ENCODE data around the gene SUSD4.

The SUSD4 gene

DNA sequence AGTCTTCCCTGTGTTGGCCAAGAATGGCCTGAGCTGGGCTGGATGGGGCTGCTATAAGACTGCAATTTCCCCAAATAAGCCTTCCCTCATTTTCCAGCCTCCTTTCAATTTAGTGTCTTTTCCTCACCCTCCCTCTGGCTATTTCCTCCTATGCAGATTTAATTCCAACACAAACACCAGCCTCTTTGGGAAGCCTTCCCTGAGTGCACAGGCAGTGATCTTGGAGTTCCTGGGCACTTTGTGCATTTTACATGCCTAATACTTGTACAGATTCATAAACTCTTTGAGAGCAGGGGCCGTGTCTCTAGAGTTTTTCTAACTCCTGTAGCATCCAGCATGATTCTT is 129.8 kb downstream of the SUSD4 start:
- TF ChIP-seq CTCF (conservative IDR thresholded peaks at IDR 0.05; ENCODE audit: low read depth, low read length), result no peak
- no peak overlapping the region for H3K4me2 ChIP-seq
- H3K79me2 ChIP-seq (ENCODE audit: insufficient read depth, low read depth), result no peaks in the 10 kb centered on the region
- no peak overlapping the region for H2AFZ ChIP-seq (ENCODE audit: low read depth)
- H3K36me3 ChIP-seq (ENCODE audit: insufficient read depth), result no peaks in the 10 kb centered on the region
- H3K27me3 ChIP-seq (ENCODE audit: insufficient read depth, low read depth), result no peaks in the 10 kb centered on the region
- no peaks in the 10 kb centered on the region for H3K4me1 ChIP-seq (ENCODE audit: low read depth, poor library complexity, severe bottlenecking)
- no peaks in the 10 kb centered on the region for H4K20me1 ChIP-seq (ENCODE audit: insufficient read depth)
- no peak overlapping the region for H3K27ac ChIP-seq
- H3K9ac ChIP-seq, result no peak overlapping the region
- no peak overlapping the region for H3K4me3 ChIP-seq (IDR thresholded peaks at IDR 0.05; ENCODE audit: insufficient read depth, low read depth, low read length)

DNA sequence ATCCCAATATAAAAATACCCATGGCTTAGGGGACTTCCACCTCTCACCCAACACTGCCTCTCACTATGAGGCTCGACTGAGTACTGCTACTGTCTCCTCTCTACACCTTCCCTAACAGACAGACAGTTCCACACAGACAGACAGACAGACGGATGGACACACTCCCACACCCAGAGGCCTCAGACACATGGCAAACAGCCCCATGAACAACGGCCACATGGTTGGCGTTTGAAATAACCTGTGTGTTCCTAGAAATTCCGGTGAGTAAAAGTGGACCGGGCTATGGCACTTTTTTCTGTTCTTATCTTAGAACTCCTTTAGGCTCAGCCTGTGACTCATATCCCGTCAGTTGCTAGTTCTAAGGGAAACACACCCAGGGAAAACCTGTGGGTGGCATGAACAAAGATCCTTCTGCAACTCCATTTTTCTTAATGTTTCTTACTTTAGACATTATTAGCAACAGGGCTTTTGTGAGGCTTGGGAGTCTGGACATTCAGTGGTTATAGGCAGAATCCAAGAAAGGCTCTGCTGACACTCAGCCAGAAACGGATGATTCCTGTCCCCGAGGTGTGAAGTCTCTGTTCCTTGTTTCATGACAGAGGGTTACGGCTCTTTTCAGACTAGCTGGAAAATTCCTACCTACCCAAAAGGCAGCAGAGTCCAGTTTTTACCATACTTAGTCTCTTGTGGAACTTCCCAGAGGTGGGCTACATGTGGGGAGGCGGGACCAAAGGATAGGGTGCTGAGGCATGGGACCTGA is 130.4 kb downstream of the SUSD4 start:
- Histone ChIP-seq H3K4me2 (no peak overlapping the region), H2AFZ (ENCODE audit: low read depth) (no peak overlapping the region), H3K27ac (no peak overlapping the region), H3K27me3 (ENCODE audit: insufficient read depth, low read depth) (no peaks in the 10 kb centered on the region), H3K4me1 (ENCODE audit: low read depth, poor library complexity, severe bottlenecking) (no peaks in the 10 kb centered on the region), H4K20me1 (ENCODE audit: insufficient read depth) (no peaks in the 10 kb centered on the region), H3K79me2 (ENCODE audit: insufficient read depth, low read depth) (no peaks in the 10 kb centered on the region), H3K36me3 (ENCODE audit: insufficient read depth) (no peaks in the 10 kb centered on the region), H3K4me3 (IDR thresholded peaks at IDR 0.05; ENCODE audit: insufficient read depth, low read depth, low read length) (no peak overlapping the region), H3K9ac (no peak overlapping the region)
- no peak for TF ChIP-seq CTCF (conservative IDR thresholded peaks at IDR 0.05; ENCODE audit: low read depth, low read length)

GRCh38 chr1:223233019-223233409 is 131.0 kb downstream of the SUSD4 start:
- Histone ChIP-seq H3K4me2 (no peak overlapping the region), H4K20me1 (ENCODE audit: insufficient read depth) (no peaks in the 10 kb centered on the region), H2AFZ (ENCODE audit: low read depth) (no peak overlapping the region), H3K9ac (no peak overlapping the region), H3K27ac (no peak overlapping the region), H3K36me3 (ENCODE audit: insufficient read depth) (no peaks in the 10 kb centered on the region), H3K27me3 (ENCODE audit: insufficient read depth, low read depth) (no peaks in the 10 kb centered on the region), H3K4me3 (IDR thresholded peaks at IDR 0.05; ENCODE audit: insufficient read depth, low read depth, low read length) (no peak overlapping the region), H3K79me2 (ENCODE audit: insufficient read depth, low read depth) (no peaks in the 10 kb centered on the region), H3K4me1 (ENCODE audit: low read depth, poor library complexity, severe bottlenecking) (no peaks in the 10 kb centered on the region)
- no peak for TF ChIP-seq CTCF (conservative IDR thresholded peaks at IDR 0.05; ENCODE audit: low read depth, low read length)

DNA sequence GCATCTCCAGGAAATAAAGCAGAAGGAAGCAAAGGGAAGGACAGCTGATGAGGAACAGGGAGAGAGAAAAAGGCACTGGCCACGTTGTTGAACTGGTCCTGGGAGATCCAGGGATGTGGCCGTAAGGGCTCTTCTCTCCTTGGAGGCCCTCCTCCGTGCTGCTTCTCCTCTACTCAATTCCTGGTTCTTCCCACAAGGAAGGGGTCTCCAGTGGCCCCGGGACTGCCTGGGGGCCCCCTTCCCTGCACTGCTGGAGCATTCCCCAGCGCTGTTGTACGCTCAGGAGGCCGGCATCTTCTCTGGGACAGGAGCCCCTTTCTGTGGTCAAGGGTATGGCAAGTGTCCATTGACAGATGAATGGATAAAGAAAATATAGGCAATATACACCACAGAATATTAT is 132.4 kb downstream of the SUSD4 start:
- Histone ChIP-seq H3K27ac (no peak overlapping the region), H3K27me3 (ENCODE audit: insufficient read depth, low read depth) (no peaks in the 10 kb centered on the region), H3K4me1 (ENCODE audit: low read depth, poor library complexity, severe bottlenecking) (no peaks in the 10 kb centered on the region), H3K79me2 (ENCODE audit: insufficient read depth, low read depth) (no peaks in the 10 kb centered on the region), H2AFZ (ENCODE audit: low read depth) (no peak overlapping the region), H3K4me3 (IDR thresholded peaks at IDR 0.05; ENCODE audit: insufficient read depth, low read depth, low read length) (no peak overlapping the region), H3K9ac (no peak overlapping the region), H3K36me3 (ENCODE audit: insufficient read depth) (no peaks in the 10 kb centered on the region), H4K20me1 (ENCODE audit: insufficient read depth) (no peaks in the 10 kb centered on the region), H3K4me2 (no peak overlapping the region)
- TF ChIP-seq CTCF (conservative IDR thresholded peaks at IDR 0.05; ENCODE audit: low read depth, low read length), result no peak
